ENCODE data around the gene SLC26A3.

DNA sequence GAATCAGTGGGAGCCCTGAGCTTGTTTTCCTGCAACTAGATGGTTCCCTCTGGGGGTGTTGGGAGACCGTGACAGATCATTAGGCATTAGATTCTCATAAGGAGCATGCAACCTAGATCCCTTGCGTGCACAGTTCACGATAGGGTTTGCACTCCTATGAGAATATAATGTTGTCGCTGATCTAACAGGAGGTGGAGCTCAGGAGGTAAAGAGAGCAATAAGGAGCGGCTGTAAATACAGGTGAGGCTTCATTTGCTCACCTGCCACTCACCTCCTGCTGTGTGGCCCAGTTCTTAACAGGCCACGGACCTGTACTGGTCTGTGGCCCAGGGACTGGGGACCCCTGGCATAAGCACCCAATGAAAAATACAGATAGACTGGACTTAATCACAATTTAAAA lies 10.7 kb downstream of the SLC26A3 start:
- TF ChIP-seq, protein P1, sequence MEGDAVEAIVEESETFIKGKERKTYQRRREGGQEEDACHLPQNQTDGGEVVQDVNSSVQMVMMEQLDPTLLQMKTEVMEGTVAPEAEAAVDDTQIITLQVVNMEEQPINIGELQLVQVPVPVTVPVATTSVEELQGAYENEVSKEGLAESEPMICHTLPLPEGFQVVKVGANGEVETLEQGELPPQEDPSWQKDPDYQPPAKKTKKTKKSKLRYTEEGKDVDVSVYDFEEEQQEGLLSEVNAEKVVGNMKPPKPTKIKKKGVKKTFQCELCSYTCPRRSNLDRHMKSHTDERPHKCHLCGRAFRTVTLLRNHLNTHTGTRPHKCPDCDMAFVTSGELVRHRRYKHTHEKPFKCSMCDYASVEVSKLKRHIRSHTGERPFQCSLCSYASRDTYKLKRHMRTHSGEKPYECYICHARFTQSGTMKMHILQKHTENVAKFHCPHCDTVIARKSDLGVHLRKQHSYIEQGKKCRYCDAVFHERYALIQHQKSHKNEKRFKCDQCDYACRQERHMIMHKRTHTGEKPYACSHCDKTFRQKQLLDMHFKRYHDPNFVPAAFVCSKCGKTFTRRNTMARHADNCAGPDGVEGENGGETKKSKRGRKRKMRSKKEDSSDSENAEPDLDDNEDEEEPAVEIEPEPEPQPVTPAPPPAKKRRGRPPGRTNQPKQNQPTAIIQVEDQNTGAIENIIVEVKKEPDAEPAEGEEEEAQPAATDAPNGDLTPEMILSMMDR (conservative IDR thresholded peaks at IDR 0.05; ENCODE audit: low read depth, low read length) = no peak
- TF ChIP-seq EZH2phosphoT487 (IDR thresholded peaks at IDR 0.05; ENCODE audit: borderline replicate concordance, low read length) = no peak

Data from PC-3 (cell line).